GM12872 (cell line): ENCODE data around the gene ATAD3A.

Experiments
- CTCF ChIP-seq: IDR thresholded peaks from 3 replicates; pipeline ENCODE4 v1.5.1; 2011; ENCODE audit warnings: low read depth, mild to moderate bottlenecking, low read length, moderate library complexity; ENCODE audit not compliant: insufficient read depth

The ATAD3A gene

GRCh38 chr1:1539310-1540089 is 27.5 kb downstream of the ATAD3A start:
- no peak for TF ChIP-seq CTCF

GRCh38 chr1:1540090-1540817 is 28.3 kb downstream of the ATAD3A start, which contains the start of gene TMEM240:
TMEM240 (minus strand) TSS chr1:1540624; CDS start chr1:1540346, 278 bp downstream.
- no peak for TF ChIP-seq CTCF

GRCh38 chr1:1540818-1541628 is 29.1 kb downstream of the ATAD3A start:
- TF ChIP-seq CTCF: no peak

DNA sequence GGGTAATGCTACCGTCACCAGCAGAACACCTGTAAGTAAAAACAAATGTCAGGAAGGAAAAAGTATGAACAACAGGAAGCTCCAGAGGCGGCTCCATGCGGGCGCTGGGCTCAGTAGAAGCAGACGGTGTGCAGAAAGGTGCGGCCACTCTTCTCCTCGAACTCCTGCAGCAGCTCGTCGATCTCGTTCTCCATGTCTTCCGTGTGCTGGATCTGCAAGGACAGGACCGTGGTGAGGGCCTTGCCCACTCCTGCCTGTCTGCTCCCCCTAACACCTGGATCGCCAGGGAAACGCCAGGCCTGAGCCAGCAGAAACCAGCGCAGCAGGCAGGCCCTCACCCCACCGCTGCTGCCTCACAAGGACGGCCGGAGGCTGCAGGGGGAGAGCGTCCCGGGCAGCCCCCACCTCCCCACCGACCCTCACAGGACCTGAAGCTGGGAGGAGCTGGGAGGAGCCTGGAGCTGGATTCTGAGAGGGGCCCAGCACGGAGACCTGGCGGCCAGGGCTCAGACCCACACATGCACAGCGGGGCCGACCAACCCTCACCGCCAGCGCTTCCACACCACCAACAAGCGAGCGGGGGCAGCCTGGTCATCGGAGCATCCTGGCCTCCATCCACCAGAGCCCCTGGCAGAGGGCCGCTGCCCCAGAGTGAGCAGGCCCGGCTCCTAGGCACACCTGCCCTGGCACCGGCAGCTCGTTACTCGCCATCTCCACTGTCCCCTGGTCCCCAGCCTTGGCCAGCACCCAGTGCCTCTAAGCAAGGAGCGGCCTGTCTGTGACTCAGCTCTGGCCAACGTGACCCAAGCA is 30.2 kb downstream of the ATAD3A start:
- TF ChIP-seq CTCF: no peak

GRCh38 chr1:1542766-1543705 is 31.1 kb downstream of the ATAD3A start:
- no peak for TF ChIP-seq CTCF

DNA sequence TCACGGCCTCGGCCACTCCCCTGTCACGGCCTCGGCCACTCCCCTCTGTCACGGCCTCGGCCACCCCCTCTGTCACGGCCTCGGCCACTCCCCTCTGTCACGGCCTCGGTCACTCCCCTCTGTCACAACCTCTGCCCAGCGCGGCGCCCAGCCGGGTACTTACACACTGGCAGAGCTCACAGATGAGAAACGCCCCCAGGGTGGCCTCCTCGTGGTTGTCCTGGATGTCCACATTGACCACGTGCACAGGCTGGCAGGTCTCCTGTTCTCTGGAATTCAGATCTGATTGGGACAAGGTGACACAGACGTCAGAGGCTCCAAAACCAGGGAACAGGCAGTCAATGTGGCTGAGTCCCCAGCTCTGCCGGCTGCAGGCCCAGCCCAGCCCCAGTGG is 31.7 kb downstream of the ATAD3A start:
- no peak for TF ChIP-seq CTCF
